COR-L47 (cell line): ENCODE data around the gene PIGH.
A peak's percentile ranks its signal among the peaks of the same experiment; 100 is the strongest.

Source experiments
- DNase-seq: peaks from one replicate; lab custom pipeline; 2025; lab: John Stamatoyannopoulos, UW

Gene PIGH

DNA sequence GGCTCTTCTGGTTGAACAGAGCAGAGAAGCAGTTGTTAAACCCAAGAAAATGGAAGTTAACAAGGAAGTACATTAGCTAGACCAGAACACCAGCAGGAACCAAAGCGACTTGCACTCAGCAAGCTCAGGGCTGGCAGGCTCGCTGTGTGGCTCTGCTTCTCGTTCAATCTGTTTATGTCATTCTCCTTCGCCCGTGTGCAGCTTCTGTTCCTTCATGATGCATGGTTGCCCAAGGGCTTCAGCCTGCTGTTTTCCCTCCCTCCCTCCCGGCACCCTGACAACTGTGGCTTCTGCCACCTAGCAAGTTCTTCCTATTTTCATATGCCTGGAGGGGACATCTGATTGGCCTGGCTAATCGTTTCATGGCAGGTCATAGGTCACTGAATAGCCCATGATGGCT, 25.3 kb downstream of the PIGH start:
- no peak for DNase-seq

DNA sequence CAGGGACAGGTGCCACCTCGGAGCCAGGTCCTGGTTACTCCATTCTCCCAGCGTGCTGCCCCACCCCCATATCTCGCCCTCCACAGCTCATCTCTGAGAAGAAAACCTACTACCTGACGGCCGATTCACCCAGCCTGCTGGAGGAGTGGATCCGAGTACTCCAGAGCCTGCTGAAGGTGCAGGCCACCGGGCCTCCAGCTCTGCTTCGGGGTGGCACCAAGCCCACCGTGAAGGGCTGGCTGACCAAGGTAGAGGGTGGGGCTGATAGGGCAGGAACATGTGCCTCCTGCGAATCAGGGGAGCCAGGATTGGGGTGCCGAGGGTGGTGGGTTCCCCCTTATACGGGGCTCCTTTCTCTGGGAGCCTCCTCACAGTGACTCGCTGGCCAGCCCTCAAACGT, 25.9 kb downstream of the PIGH start:
- no peak for DNase-seq

DNA sequence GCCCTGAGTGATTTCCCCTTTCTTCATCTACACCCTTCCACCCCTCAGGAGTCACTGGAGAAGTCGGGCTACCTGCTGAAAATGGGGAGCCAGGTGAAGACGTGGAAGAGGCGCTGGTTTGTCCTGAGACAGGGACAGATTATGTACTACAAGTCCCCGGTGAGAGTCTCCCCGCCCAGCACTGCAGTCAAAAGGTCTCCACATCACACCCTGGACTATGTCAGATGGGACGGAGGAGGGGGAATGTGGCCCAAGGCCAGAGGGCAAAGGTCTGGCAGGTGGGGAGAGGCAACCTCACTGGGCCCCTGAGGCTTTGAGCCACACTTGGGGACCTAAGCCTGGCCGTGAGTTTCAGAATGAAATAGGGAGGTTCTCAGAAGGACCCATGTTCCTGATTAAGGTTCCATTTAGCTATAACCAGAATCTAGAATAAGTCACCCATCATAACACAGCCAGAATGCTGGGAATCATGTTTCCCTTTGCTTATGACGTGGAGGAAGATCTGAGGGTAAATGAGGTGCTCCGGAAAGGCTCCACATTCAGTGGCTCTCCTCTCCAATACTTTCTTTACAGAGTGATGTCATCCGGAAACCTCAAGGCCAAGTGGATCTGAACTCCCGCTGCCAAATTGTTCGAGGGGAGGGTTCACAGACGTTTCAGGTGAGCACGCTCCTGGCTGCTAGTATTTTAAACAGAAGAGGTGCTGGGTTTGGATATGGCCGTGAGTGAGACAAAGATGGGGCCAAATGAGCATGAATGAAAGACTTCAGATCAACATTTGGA, 26.6 kb downstream of the PIGH start:
- no peak for DNase-seq

DNA sequence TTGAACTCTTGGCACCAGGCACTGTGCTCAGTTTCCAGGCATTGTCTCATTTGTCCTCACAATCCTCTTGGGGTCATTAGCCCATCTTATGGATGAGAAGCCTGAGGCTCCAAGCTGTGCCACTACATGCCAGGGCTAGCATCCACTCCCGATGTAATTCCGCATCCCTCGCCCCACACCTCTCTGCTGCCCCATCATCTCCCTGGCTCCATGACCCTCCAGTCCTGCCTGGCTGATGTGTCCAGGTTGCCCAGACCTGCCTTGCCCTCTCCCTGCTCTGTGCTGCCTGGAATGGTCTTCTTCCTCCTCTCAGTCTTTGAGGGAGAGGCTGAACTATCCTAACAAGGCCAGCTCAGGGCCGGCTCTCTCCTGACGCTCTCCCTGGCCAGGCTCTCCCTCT, 27.5 kb downstream of the PIGH start:
- no peak for DNase-seq

DNA sequence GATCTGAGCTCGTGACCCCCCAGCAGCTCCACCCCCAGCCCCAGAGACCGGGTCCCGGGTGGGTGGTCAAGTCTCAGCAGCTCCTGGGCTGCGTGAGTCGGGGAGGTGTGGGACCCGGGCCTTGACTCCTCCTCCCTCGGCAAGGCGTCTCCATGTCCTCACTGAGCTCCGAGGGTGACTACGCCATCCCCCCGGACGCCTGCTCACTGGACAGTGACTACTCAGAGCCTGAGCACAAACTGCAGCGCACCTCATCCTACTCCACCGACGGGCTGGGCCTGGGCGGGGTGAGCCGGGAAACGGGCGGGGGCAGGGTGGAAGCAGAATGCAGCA, 28.1 kb downstream of the PIGH start:
- no peak for DNase-seq

DNA sequence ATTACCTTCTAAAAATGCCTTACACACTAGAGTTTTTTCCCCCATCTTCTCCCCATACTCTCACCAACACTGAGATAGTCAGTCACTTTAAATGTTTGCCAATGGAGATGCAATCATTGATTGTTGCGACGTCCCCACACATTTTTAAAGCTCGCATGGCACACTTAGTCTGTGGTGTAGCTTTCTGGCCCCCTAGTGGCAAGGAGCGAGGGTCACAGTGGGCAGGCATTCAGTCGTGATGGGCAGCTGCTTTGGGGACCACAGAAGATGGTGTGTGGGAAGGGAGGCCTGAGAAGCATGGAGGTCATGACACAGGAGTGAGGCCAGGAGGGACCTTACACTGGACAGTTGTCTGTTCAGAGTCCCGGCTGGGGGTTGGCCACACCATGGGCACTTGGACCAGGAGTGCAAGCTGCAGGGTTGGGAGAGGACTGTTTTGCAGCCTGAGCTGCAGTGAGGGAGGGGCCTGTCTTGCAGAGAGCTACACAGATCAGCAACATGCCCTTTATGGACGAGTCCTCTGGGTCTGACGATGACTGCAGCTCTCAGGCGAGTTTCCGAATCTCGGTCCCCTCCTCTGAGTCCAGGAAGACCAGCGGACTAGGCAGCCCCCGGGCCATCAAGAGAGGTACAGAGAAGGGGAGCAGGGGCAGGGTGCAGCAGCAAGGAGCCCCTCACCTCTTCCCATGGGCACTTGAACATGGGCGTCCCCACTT, 28.6 kb downstream of the PIGH start:
- peak; percentile 50 for DNase-seq

DNA sequence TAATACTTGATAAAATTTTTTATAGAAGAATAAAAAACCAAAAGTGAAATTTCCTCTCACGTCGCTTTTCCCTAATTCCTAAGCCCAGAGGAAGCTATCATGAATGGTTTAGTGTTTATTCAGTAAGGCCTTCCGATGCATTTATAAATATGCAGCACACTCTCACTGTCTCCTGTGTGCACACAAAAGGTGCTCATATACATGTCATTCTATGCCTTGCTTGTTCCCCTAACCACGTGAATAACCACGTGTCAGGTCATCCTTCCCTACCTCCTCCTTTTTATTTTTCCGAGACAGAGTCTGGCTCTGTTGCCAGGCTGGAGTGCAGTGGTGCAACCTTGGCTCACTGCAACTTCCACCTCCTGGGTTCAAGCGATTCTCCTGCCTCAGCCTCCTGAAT, 29.6 kb downstream of the PIGH start:
- DNase-seq, result no peak

DNA sequence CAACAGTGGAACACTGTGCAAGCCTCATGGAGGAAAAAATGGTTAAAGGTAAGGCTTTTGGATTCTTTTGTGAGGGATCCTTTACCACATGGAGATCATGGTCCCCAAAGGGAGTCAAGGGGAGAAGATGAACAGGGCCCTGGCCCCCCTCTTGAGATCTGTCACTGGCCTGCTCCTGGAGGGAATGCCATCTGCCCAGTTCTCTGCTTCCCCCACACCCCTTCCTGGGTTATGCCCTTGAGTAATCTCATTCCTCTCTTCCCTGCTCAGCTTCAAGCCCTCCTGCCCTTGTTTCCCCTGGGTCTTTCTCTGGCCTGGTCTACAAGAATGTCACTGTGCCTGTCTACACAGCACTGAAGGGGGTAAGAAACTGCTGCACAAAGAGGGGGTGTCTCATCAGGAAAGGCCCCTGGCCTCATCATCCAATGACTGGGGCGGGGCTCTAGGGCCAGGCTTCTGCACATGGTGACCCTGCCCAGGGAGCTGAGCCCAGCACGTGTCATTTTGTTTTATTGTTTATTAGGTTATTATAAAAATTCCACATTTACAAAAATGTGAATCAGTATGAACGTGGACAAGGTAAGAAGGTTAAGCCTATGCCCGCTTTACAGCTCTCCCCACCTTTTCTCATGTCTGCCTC, 30.3 kb downstream of the PIGH start:
- DNase-seq, result no peak

DNA sequence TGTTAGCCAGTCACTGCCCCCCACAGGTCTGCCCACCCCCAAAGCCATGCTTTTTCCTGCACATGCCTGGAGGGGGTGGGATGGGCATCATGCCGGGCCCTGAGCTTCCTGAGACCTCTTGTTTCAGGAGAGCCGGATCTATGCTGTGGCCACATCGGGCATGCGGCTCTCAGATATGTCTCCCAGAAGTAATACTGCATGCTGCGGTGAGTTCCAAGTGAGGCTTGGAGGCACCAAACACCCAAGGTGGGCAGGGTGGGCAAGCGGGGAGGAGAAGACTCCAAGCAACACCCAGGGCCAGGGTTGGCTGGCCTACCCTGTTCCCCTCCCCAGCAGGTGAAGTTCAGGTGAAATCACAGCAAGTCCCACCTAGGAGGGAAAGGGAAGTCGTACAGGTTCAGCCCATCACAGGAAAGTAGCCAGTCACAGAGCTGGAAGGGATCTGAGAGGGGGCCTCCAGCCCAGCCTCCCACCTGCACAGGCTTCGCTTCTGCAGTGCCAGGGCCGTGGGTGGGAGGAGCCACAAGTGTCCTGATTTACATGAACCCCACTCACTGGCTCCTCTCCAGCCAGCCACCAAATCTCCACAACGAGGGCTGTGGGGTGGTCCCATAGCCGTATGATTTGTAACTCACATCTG, 30.9 kb downstream of the PIGH start:
- no peak for DNase-seq

DNA sequence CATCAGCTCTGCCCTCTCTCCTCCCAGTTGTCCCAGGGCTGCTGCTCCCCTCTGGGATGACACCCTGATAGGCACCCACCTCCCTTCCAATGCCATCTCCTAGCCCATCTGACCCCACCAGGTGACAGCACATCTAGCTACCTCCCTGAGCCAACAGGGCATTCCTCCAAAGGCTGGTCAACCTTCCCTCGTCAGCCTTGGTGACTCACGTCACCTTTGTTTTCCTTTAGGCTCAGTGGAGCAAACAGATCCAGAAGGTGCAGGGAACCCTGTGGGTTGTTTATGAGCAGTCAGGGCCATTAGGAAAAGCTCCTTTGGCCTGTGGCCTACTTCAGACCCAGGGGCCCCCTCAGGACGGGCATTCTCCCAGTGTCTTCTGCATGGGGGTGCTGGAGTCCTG, 32.4 kb downstream of the PIGH start:
- DNase-seq, result no peak

DNA sequence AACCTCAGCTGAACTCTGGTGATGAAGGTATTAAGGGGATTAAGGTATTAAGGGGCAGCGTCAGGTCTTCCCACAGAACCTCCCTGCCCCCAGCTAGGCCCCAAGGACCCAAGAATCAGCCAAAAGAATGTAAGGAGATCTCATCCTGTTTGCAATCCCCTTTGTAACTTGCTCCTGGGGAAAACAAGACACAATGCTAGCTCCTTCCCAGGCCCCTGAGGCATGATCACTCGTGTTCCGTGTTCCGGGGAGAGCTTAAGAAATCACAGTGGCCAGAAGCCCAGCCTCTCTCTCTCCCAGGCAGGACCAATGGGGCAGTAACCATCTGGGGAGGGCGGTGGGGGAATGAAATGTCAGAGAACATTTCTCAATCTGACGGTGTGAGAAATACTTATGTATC, 33.2 kb downstream of the PIGH start:
- no peak for DNase-seq

DNA sequence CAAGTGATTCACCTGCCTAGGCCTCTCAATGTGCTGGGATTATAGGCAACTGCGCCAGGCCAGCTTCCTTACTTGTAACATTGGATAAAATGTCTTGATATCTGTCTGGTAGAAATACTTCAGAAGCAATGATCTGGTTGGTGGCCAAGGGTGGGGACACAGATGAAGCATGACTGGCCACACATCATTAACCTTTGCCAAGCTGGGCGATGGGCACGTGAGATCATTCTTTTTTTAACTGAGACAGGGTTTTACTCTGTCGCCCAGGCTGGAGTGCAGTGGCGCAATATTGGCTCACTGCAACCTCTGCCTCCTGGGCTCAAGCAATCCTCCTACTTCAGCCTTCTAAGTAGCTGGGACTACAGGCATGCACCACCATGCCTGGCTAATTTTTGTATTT, 35.8 kb downstream of the PIGH start:
- DNase-seq, result no peak

DNA sequence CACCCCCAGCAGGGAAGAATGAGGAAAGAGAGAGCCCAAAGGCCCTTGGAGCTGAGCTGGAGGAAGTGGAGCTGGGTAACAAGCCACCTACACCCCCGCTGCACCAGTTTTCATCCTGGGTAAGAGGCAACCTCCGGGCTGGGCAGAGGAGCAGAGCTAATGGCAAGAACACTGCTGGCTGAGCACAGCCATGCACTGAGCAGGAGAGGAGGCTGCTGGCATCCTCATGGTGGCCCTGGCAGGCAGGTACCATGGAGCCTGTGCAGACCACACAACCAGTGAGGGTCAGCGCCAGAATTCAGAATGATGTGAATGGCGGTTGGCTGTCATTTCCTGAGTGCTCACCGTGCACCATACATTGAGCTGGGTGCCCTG, 37.3 kb downstream of the PIGH start:
- no peak for DNase-seq

DNA sequence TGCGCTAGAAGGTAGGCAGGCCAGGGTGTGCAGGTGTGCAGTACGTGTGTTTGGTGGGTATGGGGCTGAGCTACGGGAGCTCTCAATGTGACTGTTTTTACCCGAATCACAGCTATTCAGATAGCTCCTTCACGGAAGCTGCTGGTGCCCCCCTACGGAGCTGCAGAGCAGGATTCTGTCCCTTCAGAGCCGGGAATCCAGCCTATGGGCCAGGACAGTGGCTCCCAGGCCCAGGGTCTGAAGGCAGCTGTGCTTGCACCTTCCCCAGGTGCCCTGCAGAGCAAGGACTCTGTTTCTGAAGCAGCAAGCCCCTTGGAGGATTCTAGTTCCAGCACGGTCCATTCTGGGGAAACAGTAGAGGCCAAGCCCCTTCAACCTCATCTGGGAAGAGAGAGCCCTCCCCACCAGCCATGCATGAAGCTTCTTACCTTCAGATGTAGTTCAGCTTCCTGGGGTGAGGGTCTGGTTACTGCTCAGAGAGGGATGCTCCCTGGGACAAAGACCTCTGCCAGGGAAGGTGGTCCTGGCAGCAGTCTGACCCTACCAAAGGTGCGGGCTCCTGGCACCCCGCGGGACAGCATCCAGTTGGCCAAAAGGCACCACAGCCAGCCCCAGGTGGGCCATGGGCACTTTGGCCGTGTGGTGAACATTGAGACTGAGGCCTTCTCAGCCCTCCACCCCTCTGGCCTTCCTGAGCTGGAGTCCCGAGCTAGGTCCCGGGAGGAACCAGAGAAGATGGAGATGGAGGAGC, 37.9 kb downstream of the PIGH start:
- no peak for DNase-seq

DNA sequence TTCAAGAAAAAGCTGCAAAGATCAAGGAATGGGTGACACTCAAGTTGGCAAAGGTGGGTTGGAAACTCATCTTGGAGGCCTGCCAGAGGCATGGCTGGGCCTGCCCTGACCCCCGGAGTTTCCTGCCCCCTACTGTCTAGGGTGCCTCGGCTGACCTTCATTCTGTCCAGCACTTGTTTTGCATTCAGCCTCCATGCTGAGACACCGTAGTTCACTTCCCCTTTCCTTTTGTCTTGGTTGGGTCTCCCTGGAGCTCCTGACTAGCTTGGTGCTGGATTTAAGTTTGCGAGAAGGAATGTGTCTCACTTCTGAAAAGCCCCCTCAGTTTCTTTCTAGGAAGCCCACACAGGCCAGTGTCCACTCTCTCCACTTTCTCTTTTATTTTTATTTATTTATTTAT, 40.4 kb downstream of the PIGH start:
- DNase-seq, result no peak

DNA sequence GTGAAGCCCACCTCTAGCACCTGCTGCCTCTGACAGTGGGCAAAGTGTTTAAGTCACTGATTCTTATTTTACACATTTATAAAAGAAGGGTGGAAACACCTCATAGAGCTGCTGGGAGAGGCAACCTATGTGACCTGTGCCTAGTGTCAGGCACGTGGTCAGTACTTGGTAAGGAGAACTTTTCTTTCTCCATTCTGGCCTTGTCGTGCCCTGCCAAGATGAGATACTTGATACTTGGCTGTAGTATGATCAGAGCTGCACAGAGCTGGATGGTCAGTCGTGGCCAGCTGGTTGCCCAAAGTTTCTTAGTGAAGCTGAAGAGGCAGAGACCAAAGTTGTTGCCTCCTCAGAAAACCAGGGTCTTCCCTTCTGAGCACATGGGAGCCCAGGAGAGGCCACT, 42.4 kb downstream of the PIGH start:
- no peak for DNase-seq

DNA sequence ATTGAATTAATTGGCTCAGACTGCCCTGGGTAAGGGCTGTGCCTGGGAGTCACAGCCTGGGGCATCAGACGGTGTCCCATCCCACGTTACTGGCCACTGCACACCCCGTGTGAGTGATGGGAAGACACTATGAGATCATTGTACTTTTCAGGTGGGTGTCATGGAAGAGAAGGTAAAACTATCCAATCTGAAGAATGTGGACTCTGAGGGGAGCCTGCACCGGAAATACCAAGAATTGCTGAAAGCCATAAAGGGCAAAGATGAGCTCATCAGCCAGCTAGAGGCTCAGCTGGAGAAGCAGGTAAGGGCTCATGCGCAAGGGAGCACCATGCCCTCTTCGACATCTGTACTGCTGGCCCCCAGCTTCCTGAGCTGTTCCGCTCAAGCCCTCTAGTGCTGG, 43.0 kb downstream of the PIGH start:
- DNase-seq, result no peak

DNA sequence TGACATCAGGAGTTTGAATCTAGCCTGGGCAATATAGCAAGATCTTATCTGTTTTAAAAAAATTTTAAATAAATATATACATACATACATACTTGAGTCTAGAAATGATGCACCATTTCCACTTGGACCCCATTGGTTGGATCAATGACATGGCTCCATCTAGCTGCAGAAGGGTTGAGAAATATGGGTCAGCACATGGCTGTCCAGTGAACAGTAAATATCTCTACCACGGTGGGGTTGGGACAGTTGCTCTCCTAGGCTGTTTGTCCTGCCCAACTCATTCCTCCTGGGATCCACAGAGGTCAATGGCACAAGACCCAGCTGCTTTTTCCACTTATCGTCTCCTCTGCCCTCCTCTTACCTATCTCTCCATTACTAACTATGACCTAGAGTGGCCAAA, 43.4 kb downstream of the PIGH start:
- DNase-seq, result no peak

DNA sequence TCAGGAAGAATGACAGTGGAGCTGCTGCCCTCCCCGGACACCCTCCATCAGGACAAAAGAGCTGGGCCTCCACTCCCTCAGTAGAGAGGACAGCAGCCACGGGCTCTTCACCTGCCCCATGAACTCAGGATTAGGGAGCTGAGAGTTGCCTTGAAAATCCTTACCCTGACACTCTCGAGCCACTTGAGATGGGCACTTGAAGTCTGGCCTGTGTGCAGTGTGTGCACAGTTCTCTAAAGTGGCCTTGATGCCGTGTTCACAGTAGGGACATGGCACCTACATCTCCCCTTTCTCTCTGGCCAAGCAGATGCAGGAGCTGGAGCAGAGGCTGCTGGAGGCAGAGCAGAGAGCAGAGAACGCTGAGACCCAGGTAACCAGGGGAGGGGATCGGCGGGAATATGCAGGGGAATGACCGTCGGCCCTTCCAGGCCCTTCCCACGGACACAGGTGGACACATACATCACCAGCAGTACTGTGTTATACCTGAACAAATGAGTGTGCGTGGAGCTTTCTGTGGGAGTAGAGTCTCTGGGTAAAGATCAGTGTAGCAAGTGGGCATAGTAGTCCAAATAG, 44.5 kb downstream of the PIGH start:
- DNase-seq, result no peak

DNA sequence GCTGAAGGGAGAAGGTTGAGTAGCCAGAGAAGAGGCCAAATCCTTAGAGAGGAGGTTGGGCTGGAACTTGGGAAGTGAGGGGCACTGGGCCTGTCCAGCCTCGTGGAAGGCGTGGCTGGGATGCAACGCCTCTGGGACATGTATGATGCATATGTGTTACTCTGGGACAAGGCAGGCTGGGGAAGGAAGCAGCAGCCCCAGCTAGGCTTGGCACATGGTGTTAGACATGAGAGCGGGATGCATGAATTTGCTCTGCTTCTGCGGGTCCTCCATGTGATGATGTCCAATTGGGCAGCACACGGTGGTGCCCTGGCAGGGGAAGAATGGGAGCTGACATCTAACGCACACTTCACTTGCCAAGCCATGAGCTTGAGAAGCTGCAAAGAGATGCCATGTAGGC, 45.7 kb downstream of the PIGH start:
- no peak for DNase-seq

DNA sequence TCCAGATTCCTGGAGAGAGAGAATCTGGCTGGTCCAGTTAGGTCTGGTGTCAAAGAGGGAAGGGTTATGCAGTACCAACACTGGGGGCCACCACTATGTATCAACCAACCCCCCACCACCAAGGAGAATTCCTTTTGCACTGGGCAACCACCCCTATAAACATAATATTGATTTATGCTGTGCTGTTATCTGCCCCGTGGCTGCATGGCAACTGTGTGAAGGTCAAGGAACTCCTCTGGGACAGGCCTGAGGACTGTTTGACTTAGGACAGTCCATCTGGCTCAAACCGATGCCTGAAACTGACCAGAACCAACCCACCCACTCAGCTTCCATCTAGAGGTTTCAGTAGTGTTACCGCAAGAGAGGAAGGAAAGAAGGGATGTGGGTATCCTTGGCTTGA, 46.5 kb downstream of the PIGH start:
- no peak for DNase-seq

DNA sequence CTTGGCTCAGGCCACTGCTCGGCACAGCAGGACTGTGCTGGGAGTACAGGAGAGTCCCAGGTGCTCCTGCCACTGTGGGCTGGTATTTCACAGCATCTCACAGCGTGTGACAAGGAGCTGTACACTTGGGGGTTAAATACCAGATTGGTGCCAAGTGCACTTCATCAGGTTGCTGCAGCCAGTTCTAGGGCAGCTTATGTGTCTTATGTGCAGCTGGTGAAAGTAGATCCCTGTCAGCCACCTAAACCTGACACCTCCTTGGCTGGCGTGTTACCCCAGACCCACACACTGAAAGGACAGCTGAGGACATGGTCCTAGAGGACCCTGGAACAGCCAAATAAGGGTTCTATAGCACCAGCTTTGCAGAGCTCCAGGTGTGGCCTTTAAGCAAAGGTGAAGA, 48.1 kb downstream of the PIGH start:
- DNase-seq, result no peak
